Measurements from ENCODE around the gene GEMIN2. TPM values are rescaled to one million over a fixed set of nuclear protein-coding genes. Genes with fewer than 3 reads are reported as not detected.
"Not testable (repeated sequence)": the region's sequence is repeated elsewhere in the genome, so short reads cannot be mapped to it uniquely, and the experiment has no call there.

The GEMIN2 gene
- total RNA-seq, 2 donors from 2014 or later: 25.0 to 49.0 TPM

GRCh38 chr14:39182770-39183684 is 68.9 kb downstream of the GEMIN2 start:
- ATAC-seq (no peak), DNase-seq (ENCODE audit: low spot score in 2 of 2) (no peak)
- Mint-ChIP-seq H3K36me3 (peaks cover 12 to 29% of the 10 kb centered on the region in 2 donors), H3K27ac (no peak overlapping the region), H3K9me3 (no peaks in the 10 kb centered on the region)

DNA sequence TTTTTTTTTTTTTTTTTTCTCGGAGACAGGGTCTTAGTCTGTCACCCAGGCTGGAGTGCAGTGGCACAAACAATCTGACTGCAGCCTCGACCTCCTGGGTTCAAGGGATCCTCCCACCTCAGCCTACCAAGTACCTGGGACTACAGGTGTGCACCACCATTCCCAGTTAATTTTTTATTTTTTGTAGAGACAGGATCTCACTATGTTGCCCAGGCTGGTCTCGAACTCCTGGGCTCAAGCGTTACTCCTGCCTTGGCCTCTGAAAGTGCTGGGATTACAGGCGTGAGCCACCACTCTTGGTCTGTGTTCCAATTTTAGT is 69.5 kb downstream of the GEMIN2 start:
- not testable (repeated sequence) for H3K27ac Mint-ChIP-seq; H3K9me3 Mint-ChIP-seq; DNase-seq (ENCODE audit: low spot score in 2 of 2); ATAC-seq
- peaks cover 12 to 29% of the 10 kb centered on the region in 2 donors for H3K36me3 Mint-ChIP-seq

GRCh38 chr14:39184628-39185255 is 70.6 kb downstream of the GEMIN2 start:
- ATAC-seq: no peak
- Mint-ChIP-seq H3K9me3 (no peaks in the 10 kb centered on the region), H3K27ac (peak overlapping the region in 1 of 2 donors; percentile 88), H3K36me3 (peaks cover 6 to 21% of the 10 kb centered on the region in 2 donors)
- DNase-seq (ENCODE audit: low spot score in 2 of 2): no peak

- Mint-ChIP-seq H3K27ac (no peak overlapping the region), H3K36me3 (peaks cover 6 to 21% of the 10 kb centered on the region in 2 donors), H3K9me3 (no peaks in the 10 kb centered on the region)
- ATAC-seq (no peak), DNase-seq (ENCODE audit: low spot score in 2 of 2) (no peak)
Measured at GRCh38 chr14:39185256-39186049, 71.3 kb downstream of the GEMIN2 start.

Other genes with a start within 250 kb of the GEMIN2 start
- gene SEC23A, start 11.1 kb upstream of the GEMIN2 start, total RNA-seq: 10 to 100 TPM; 48.9 to 65.2 TPM
- 10 to 100 TPM; 21.5 to 29.4 TPM for gene TRAPPC6B, start 56.0 kb downstream of the GEMIN2 start, total RNA-seq
- gene PNN, start 60.9 kb downstream of the GEMIN2 start, total RNA-seq: 100 to 1,000 TPM; 114 to 122 TPM
- gene MIA2, start 119.6 kb downstream of the GEMIN2 start, total RNA-seq: 10 to 100 TPM; 17.6 to 19.0 TPM

Measured in activated naive CD4-positive, alpha-beta T cell treated with anti-CD3 and anti-CD28 coated beads, Interleukin-2, amount 50 U/mL, for 72 hours (primary cell).